Endothelial cell of hepatic sinusoid (primary cell): ENCODE measurements around the gene HID1.
"Not testable (repeated sequence)": the region's sequence is repeated elsewhere in the genome, so short reads cannot be mapped to it uniquely, and the experiment has no call there.

ENCODE experiments used
- in situ Hi-C: cut with HindIII; loops from 2 replicates; pipeline ENCODE4 v1.10.0; 2017; ENCODE audit warnings: low sequenced_read_pairs

HID1 gene

GRCh38 chr17:74923538-74924249 is 48.9 kb downstream of the HID1 start:
- in situ Hi-C loops: no loop called here

- in situ Hi-C loops: no loop called here
Observed at GRCh38 chr17:74922694-74923537, 49.6 kb downstream of the HID1 start, which contains the start of gene USH1G. Gene USH1G, minus strand, starts transcription at chr17:74923255. Its CDS starts 182 bp downstream, at chr17:74923073.

GRCh38 chr17:74922172-74922571 is 50.4 kb downstream of the HID1 start:
- in situ Hi-C loops: no loop called here

GRCh38 chr17:74921769-74922168 is 50.8 kb downstream of the HID1 start:
- in situ Hi-C loops: no loop called here

GRCh38 chr17:74921026-74921681 is 51.4 kb downstream of the HID1 start:
- in situ Hi-C loops: no loop called here

- in situ Hi-C loops: no loop called here
Observed at GRCh38 chr17:74920642-74921025, 51.9 kb downstream of the HID1 start.

- in situ Hi-C loops: no loop called here
Observed at GRCh38 chr17:74920306-74920620, 52.3 kb downstream of the HID1 start.

GRCh38 chr17:74919440-74920305 is 52.9 kb downstream of the HID1 start:
- in situ Hi-C loops: no loop called here

GRCh38 chr17:74918906-74919305 is 53.7 kb downstream of the HID1 start:
- in situ Hi-C loops: no loop called here

GRCh38 chr17:74917430-74917829 is 55.1 kb downstream of the HID1 start:
- in situ Hi-C loops: no loop called here

GRCh38 chr17:74916851-74917199 is 55.7 kb downstream of the HID1 start:
- in situ Hi-C loops: no loop called here

- in situ Hi-C loops: no loop called here
Observed at GRCh38 chr17:74916136-74916850, 56.3 kb downstream of the HID1 start.

GRCh38 chr17:74911423-74911822 is 61.1 kb downstream of the HID1 start:
- in situ Hi-C loops: not testable (repeated sequence)

GRCh38 chr17:74909097-74909496 is 63.5 kb downstream of the HID1 start:
- in situ Hi-C loops: not testable (repeated sequence)

GRCh38 chr17:74907012-74907411 is 65.5 kb downstream of the HID1 start:
- in situ Hi-C loops: no loop called here

GRCh38 chr17:74906214-74906793 is 66.3 kb downstream of the HID1 start:
- in situ Hi-C loops: not testable (repeated sequence)

- in situ Hi-C loops: no loop called here
Observed at GRCh38 chr17:74904687-74905409, 67.7 kb downstream of the HID1 start.

GRCh38 chr17:74903671-74904070 is 68.9 kb downstream of the HID1 start:
- in situ Hi-C loops: no loop called here

- in situ Hi-C loops: no loop called here
Observed at GRCh38 chr17:74903034-74903433, 69.5 kb downstream of the HID1 start.
